Adrenal gland (tissue), 12 donors: ENCODE data around the gene MMS22L. TPM values are rescaled to one million over a fixed set of nuclear protein-coding genes. Genes with fewer than 3 reads are reported as not detected.

Experiments used
- DNase-seq, 7 donors: peaks; one replicate each; pipeline ENCODE4 v3.0.0-alpha.2; 2019 to 2020
- H3K27ac ChIP-seq, 5 donors: fragments of 200-600 bp; sonication (generic) in 4 of 5; 1 replicate in 3 of 5; 2 replicates in 2 of 5; pipeline versions ENCODE4 v1.5.1 to v1.8.0; 2016 to 2020; ENCODE audit warnings: mild to moderate bottlenecking in 1 of 5
- H3K27me3 ChIP-seq: fragments of 200-600 bp; 2 replicates; pipeline ENCODE4 v1.8.0; 2021
- H3K36me3 ChIP-seq, 2 donors: fragments of 200-600 bp; replicated peaks in 1 of 2; 1 replicate in 1 of 2; 2 replicates in 1 of 2; pipeline versions ENCODE4 v1.5.1 to v1.8.0; 2018 to 2022
- H3K4me1 ChIP-seq, 2 donors: fragments of 200-600 bp; replicated peaks in 1 of 2; 1 replicate in 1 of 2; 2 replicates in 1 of 2; pipeline versions ENCODE4 v1.5.1 to v1.8.0; 2018 to 2021
- H3K4me3 ChIP-seq, 4 donors: fragments of 200-600 bp; sonication (generic) in 3 of 4; one replicate each; pipeline ENCODE4 v1.5.1; 2016 to 2018
- H3K9me3 ChIP-seq, 3 donors: fragments of 200-600 bp; sonication (generic) in 1 of 3; replicated peaks in 1 of 3; 1 replicate in 2 of 3; 2 replicates in 1 of 3; pipeline versions ENCODE4 v1.5.1 to v1.8.0; 2016 to 2021
- CTCF ChIP-seq, 6 experiments: fragments of 450-650 bp in 4 of 6; fragments of 200-600 bp in 2 of 6; sonication (generic) in 1 of 6; IDR thresholded peaks; 1 replicate in 5 of 6; 2 replicates in 1 of 6; pipeline versions ENCODE4 v1.5.1 to v1.8.0; 2016 to 2021; ENCODE audit warnings: antibody characterized with exemption in 6 of 6, mild to moderate bottlenecking in 2 of 6, moderate library complexity in 1 of 6
- POLR2A ChIP-seq, 2 donors: fragments of 450-650 bp; IDR thresholded peaks; one replicate each; pipeline ENCODE4 v1.6.1; 2017; ENCODE audit warnings: antibody characterized with exemption in 2 of 2, mild to moderate bottlenecking in 2 of 2, moderate library complexity in 1 of 2
- WGBS, 4 donors: extraction: QIAGEN DNeasy Blood & Tissue Kit in 2 of 4; methylation state at CpG; one replicate each; pipeline versions ENCODE4 v1.1.5 to v1.1.7; 2013 to 2017; 5-methylcytosine and 5-hydroxymethylcytosine counted together
- intact Hi-C, 2 donors: fragments of 100-400 bp; cut with DNase I; formaldehyde crosslinking; loops; one replicate each; pipeline versions ENCODE4 v1.14.1 to v1.15.0; 2022 to 2023
- polyA plus RNA-seq, 3 donors: library from polyadenylated mRNA; stranded (reverse); fragments of 200-250 nt in 2 of 3; fragments of 350-450 nt in 1 of 3; fragmentation: Illumina TruSeq in 1 of 3; extraction: RNeasy Lipid Tissue Mini Kit (QIAGEN cat#74804) in 1 of 3; gene quantifications; one replicate each; pipeline ENCODE4 v1.2.3, GENCODE V29; 2013 to 2014
- total RNA-seq, 9 donors: library from RNA; depleted of rRNA in 4 of 9; stranded (reverse); fragments of >200 nt in 4 of 9; fragments of 120-200 nt in 1 of 9; fragmentation: NEBNext Ultra II Directional in 1 of 9; extraction: Animal tissue kit (Norgen Biotek cat#: 25700) in 1 of 9; gene quantifications; one replicate each; pipeline versions ENCODE4 v1.1.0 to v1.2.4, GENCODE V29; 2013 to 2023
- donor health status: healthy with polysubstance abuse.
- donor health status: Bipolar disorder and iron deficiency.
- donor health status: DM: yes; HTN: yes; CAD: no.
- donor health status: DM: no; HTN: no; CAD: no.
- donor health status: DM: no; HTN: no; CAD: no.
- donor health status: DM: yes; HTN: yes; CAD: no.

Gene MMS22L
- total and polyA plus RNA-seq, 12 donors: 0.97 to 12.7 (median 5.9) TPM

GRCh38 chr6:97289332-97289731, 6.3 kb upstream of the MMS22L start:
- Histone ChIP-seq H3K9me3 (no peaks in the 10 kb centered on the region), H3K4me3 (no peak overlapping the region), H3K4me1 (no peaks in the 10 kb centered on the region), H3K27me3 (no peaks in the 10 kb centered on the region), H3K36me3 (no peaks in the 10 kb centered on the region), H3K27ac (no peak overlapping the region)
- intact Hi-C loops: no loop called here
- TF ChIP-seq POLR2A (IDR thresholded peaks at IDR 0.05): no peak
- TF ChIP-seq CTCF (IDR thresholded peaks at IDR 0.05): no peak
- DNase-seq: no peak
- WGBS, 4 donors: 76 to 92% (median 88%) methylated on average over 4 of the region's 4 CpGs

GRCh38 chr6:97288188-97288587, 5.2 kb upstream of the MMS22L start:
- Histone ChIP-seq H3K27me3 (no peaks in the 10 kb centered on the region), H3K36me3 (no peaks in the 10 kb centered on the region), H3K27ac (no peak overlapping the region), H3K4me1 (peaks cover 0 to 5% of the 10 kb centered on the region in 2 donors), H3K9me3 (no peaks in the 10 kb centered on the region), H3K4me3 (no peak overlapping the region)
- no peak for DNase-seq
- intact Hi-C loops: no loop called here
- no peak for TF ChIP-seq POLR2A (IDR thresholded peaks at IDR 0.05)
- no peak for TF ChIP-seq CTCF (IDR thresholded peaks at IDR 0.05)

- H3K36me3 ChIP-seq: no peaks in the 10 kb centered on the region
- no peak for TF ChIP-seq CTCF (IDR thresholded peaks at IDR 0.05)
- no peak for TF ChIP-seq POLR2A (IDR thresholded peaks at IDR 0.05)
- H3K4me3 ChIP-seq: peak overlapping the region in 3 of 4 donors; percentile 87 to 99 (median 94)
- 1 to 3% (median 2%) methylated on average over 12 to 13 of the region's 13 CpGs for WGBS, 4 donors
- peaks cover 5 to 11% of the 10 kb centered on the region in 2 donors for H3K4me1 ChIP-seq
- no peaks in the 10 kb centered on the region for H3K27me3 ChIP-seq
- no peak for DNase-seq
- intact Hi-C loops: no loop called here
- no peaks in the 10 kb centered on the region for H3K9me3 ChIP-seq
- peak overlapping the region in 1 of 5 donors; percentile 72 for H3K27ac ChIP-seq
Observed at GRCh38 chr6:97282238-97282725, 734 bp downstream of the MMS22L start.

- no peaks in the 10 kb centered on the region for H3K27me3 ChIP-seq
- no peak overlapping the region for H3K4me3 ChIP-seq
- DNase-seq: no peak
- peaks cover 5 to 11% of the 10 kb centered on the region in 2 donors for H3K4me1 ChIP-seq
- intact Hi-C loops: no loop called here
- peaks cover 0 to under 1% of the 10 kb centered on the region in 2 donors for H3K36me3 ChIP-seq
- no peak for TF ChIP-seq POLR2A (IDR thresholded peaks at IDR 0.05)
- no peak for TF ChIP-seq CTCF (IDR thresholded peaks at IDR 0.05)
- H3K27ac ChIP-seq: no peak overlapping the region
- WGBS, 4 donors: 89 to 96% (median 93%) methylated on average over 1 of the region's 1 CpG
- H3K9me3 ChIP-seq: no peaks in the 10 kb centered on the region
Observed at GRCh38 chr6:97280766-97281165, 2.2 kb downstream of the MMS22L start.
